ENCODE results near the gene BPIFB4. TPM values are rescaled to one million over a fixed set of nuclear protein-coding genes. Genes with fewer than 3 reads are reported as not detected.

Gene BPIFB4
- total and polyA plus RNA-seq, 9 of the 15 experiments (the other 6 are each of a cell fraction or from before 2014, with no cell fraction given), result not detected

DNA sequence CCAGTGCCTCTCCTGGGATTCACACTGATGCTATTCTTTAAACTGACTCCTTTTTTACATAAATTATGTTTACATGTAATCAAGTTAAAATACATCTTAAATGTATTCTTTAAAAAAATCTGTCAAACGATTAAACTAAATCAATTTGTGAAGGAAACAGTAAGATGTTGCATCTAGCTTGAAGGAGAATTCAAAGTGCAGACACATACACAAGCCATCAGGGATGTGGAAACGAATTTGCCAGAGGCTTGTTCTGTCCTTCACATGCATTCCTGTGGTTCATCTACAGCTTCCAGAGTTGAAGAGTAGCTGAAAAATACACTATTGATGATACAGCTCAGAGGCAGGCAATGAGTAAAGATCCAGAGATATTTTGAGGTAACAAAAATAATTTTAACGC is 33.0 kb upstream of the BPIFB4 start:
- Histone ChIP-seq H3K27me3 (ENCODE audit: control insufficient read depth in 2 of 2, insufficient read depth in 2 of 2, low read length in 2 of 2) (peaks cover 0 to 19% of the 10 kb centered on the region in 2 experiments; a peak in 2 of 5 replicates), H3K9me1 (ENCODE audit: control insufficient read depth, insufficient read depth, low read length) (no peaks in the 10 kb centered on the region), H3K9ac (ENCODE audit: insufficient read depth in 1 of 2, low read depth in 2 of 2, low read length in 2 of 2) (no peak overlapping the region), H2AFZ (ENCODE audit: low read depth, low read length) (no peak overlapping the region), H4K20me1 (replicated peaks; ENCODE audit: control insufficient read depth, insufficient read depth, low read length) (no peaks in the 10 kb centered on the region), H3K79me2 (ENCODE audit: control insufficient read depth, insufficient read depth, low read length) (no peaks in the 10 kb centered on the region), H3K4me3 (no peak overlapping the region), H3K9me3 (replicated peaks; ENCODE audit: control insufficient read depth, insufficient read depth, low read depth, low read length) (no peaks in the 10 kb centered on the region; the same call in none of the 2 replicates), H3K4me1 (replicated peaks in 1 of 2; ENCODE audit: control insufficient read depth in 2 of 2, insufficient read depth in 2 of 2, low read length in 2 of 2) (no peaks in the 10 kb centered on the region), H3K27ac (ENCODE audit: extremely low read depth, low read depth, low read length) (no peak overlapping the region), H3K4me2 (ENCODE audit: insufficient read depth, low read length) (no peak overlapping the region), H3K36me3 (ENCODE audit: control insufficient read depth, insufficient read depth, low read length) (no peaks in the 10 kb centered on the region)
- ATAC-seq (no peak), DNase-seq (ENCODE audit: extremely low read depth in 1 of 4, low spot score in 3 of 4) (no peak), FAIRE-seq (no peak)
- ChIA-PET CTCF (ENCODE audit: low intra/inter-chr PET ratio) (no interaction called here), POLR2A (interaction anchor here (1.0 kb wide), 1 partner anchor 76 kb away, joined by 3 read pairs; no protein-coding TSS in a partner anchor)
- in situ Hi-C loops (cut with MboI) (no loop called here), intact Hi-C loops (cut with micrococcal nuclease) (no loop called here)
- BruUV-seq (replicated peaks), result no TSS peak
- TF ChIP-seq ETV1 (tag; conservative IDR thresholded peaks at IDR 0.05; ENCODE audit: low read depth) (no peak), POLR3G (IDR thresholded peaks at IDR 0.05; ENCODE audit: extremely low read depth, insufficient read length, insufficient replicate concordance) (no peak), RBM14 (IDR thresholded peaks at IDR 0.05; ENCODE audit: borderline replicate concordance, insufficient read depth, low read depth, low read length) (no peak), TEAD1 (CRISPR knock-in tag; IDR thresholded peaks at IDR 0.05) (no peak), KLF1 (tag; IDR thresholded peaks at IDR 0.05) (no peak), SMAD4 (CRISPR knock-in tag; conservative IDR thresholded peaks at IDR 0.05) (no peak), ZFPM2 (CRISPR knock-in tag; IDR thresholded peaks at IDR 0.05) (no peak), FOSL1 (tag; conservative IDR thresholded peaks at IDR 0.05) (no peak), SIRT6 (IDR thresholded peaks at IDR 0.05; ENCODE audit: low read depth, low read length) (no peak), ZNF121 (CRISPR knock-in tag; conservative IDR thresholded peaks at IDR 0.05) (no peak)
- TF ChIP-seq, protein P1, sequence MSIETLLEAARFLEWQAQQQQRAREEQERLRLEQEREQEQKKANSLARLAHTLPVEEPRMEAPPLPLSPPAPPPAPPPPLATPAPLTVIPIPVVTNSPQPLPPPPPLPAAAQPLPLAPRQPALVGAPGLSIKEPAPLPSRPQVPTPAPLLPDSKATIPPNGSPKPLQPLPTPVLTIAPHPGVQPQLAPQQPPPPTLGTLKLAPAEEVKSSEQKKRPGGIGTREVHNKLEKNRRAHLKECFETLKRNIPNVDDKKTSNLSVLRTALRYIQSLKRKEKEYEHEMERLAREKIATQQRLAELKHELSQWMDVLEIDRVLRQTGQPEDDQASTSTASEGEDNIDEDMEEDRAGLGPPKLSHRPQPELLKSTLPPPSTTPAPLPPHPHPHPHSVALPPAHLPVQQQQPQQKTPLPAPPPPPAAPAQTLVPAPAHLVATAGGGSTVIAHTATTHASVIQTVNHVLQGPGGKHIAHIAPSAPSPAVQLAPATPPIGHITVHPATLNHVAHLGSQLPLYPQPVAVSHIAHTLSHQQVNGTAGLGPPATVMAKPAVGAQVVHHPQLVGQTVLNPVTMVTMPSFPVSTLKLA (conservative IDR thresholded peaks at IDR 0.05), result no peak
- TF ChIP-seq, protein P2, sequence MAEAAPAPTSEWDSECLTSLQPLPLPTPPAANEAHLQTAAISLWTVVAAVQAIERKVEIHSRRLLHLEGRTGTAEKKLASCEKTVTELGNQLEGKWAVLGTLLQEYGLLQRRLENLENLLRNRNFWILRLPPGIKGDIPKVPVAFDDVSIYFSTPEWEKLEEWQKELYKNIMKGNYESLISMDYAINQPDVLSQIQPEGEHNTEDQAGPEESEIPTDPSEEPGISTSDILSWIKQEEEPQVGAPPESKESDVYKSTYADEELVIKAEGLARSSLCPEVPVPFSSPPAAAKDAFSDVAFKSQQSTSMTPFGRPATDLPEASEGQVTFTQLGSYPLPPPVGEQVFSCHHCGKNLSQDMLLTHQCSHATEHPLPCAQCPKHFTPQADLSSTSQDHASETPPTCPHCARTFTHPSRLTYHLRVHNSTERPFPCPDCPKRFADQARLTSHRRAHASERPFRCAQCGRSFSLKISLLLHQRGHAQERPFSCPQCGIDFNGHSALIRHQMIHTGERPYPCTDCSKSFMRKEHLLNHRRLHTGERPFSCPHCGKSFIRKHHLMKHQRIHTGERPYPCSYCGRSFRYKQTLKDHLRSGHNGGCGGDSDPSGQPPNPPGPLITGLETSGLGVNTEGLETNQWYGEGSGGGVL (CRISPR knock-in tag; IDR thresholded peaks at IDR 0.05), result no peak
- TF ChIP-seq, protein P3, sequence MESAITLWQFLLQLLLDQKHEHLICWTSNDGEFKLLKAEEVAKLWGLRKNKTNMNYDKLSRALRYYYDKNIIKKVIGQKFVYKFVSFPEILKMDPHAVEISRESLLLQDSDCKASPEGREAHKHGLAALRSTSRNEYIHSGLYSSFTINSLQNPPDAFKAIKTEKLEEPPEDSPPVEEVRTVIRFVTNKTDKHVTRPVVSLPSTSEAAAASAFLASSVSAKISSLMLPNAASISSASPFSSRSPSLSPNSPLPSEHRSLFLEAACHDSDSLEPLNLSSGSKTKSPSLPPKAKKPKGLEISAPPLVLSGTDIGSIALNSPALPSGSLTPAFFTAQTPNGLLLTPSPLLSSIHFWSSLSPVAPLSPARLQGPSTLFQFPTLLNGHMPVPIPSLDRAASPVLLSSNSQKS (CRISPR knock-in tag; IDR thresholded peaks at IDR 0.05), result no peak
- TF ChIP-seq, protein P4, sequence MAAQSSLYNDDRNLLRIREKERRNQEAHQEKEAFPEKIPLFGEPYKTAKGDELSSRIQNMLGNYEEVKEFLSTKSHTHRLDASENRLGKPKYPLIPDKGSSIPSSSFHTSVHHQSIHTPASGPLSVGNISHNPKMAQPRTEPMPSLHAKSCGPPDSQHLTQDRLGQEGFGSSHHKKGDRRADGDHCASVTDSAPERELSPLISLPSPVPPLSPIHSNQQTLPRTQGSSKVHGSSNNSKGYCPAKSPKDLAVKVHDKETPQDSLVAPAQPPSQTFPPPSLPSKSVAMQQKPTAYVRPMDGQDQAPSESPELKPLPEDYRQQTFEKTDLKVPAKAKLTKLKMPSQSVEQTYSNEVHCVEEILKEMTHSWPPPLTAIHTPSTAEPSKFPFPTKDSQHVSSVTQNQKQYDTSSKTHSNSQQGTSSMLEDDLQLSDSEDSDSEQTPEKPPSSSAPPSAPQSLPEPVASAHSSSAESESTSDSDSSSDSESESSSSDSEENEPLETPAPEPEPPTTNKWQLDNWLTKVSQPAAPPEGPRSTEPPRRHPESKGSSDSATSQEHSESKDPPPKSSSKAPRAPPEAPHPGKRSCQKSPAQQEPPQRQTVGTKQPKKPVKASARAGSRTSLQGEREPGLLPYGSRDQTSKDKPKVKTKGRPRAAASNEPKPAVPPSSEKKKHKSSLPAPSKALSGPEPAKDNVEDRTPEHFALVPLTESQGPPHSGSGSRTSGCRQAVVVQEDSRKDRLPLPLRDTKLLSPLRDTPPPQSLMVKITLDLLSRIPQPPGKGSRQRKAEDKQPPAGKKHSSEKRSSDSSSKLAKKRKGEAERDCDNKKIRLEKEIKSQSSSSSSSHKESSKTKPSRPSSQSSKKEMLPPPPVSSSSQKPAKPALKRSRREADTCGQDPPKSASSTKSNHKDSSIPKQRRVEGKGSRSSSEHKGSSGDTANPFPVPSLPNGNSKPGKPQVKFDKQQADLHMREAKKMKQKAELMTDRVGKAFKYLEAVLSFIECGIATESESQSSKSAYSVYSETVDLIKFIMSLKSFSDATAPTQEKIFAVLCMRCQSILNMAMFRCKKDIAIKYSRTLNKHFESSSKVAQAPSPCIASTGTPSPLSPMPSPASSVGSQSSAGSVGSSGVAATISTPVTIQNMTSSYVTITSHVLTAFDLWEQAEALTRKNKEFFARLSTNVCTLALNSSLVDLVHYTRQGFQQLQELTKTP (IDR thresholded peaks at IDR 0.05; ENCODE audit: low read depth in 1 of 2, partially characterized antibody in 2 of 2), result no peak
- 0% methylated on average over 3 of the region's 3 CpGs for WGBS (ENCODE audit: insufficient coverage, low coverage, missing lambda C conversion rate)

All from K562 (cell line).